Measurements from ENCODE around the gene DLX1. TPM values are rescaled to one million over a fixed set of nuclear protein-coding genes. Genes with fewer than 3 reads are reported as not detected.

Gene DLX1
- total and polyA plus RNA-seq, 9 of the 15 experiments (the other 6 are each of a cell fraction or from before 2014, with no cell fraction given) = 1.9 to 26.2 (median 9.6) TPM

DNA sequence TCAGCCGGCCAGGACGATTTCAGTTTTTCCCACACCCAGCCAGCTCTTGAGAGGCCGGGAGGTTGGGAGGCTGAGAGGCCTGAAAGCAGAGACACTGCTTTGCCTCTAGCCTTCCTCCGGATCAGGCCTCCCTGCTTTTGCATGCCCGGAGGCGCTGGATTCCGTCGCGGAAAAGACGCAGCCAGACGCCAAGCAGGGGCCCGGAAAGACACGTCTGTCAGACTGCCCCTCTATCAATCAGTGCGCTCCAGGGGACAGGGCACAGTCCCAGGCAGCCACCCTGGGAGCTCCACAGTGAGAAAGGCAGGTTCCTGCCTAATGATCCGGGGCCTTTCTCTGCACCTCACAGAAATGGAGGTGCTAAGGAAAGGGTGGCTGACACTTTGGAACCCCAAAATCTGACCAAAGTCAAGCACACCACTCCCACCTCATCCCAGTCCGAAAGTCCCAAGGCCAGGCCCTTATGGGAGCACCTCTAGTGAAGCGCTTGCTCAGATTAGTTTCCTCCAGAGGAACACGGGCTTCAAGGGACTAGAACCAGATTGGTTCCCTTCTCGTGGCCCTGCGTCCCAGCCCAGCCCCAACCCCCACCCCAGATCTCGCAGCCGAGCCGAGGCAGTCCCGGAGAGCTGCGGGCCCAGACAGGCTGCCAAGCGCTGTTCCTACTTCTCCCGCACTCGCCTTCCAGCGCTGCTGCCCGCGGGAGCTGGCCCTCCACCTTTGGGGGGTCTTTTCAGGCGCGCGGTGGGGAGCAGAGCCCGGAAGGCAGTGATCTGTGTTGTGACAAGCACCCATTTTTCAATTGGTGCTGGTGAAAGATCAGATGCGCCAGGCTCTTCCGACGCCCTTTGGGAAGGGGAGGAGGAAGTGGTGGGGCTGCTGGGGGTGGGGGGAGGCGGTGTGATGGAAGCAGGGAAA, 5.0 kb downstream of the DLX1 start:
- POLR2A ChIA-PET = interaction anchor here (0.7 to 1.7 kb wide), 3 partner anchors 9 to 339 kb away, joined by 3 read pairs; no protein-coding TSS in a partner anchor

More for the DNA sequence above, 5.0 kb downstream of the DLX1 start:
- Histone ChIP-seq H3K27me3 (ENCODE audit: control insufficient read depth in 2 of 2, insufficient read depth in 2 of 2, low read length in 2 of 2) (no peaks in the 10 kb centered on the region), H3K9me1 (ENCODE audit: control insufficient read depth, insufficient read depth, low read length) (no peaks in the 10 kb centered on the region), H3K4me2 (ENCODE audit: insufficient read depth, low read length) (no peak overlapping the region), H3K27ac (ENCODE audit: extremely low read depth, low read depth, low read length) (no peak overlapping the region), H3K9ac (ENCODE audit: insufficient read depth in 1 of 2, low read depth in 2 of 2, low read length in 2 of 2) (no peak overlapping the region), H2AFZ (ENCODE audit: low read depth, low read length) (no peak overlapping the region), H3K79me2 (ENCODE audit: control insufficient read depth, insufficient read depth, low read length) (peaks cover 8% of the 10 kb centered on the region; the same call in 2 of the 3 replicates), H3K9me3 (replicated peaks; ENCODE audit: control insufficient read depth, insufficient read depth, low read depth, low read length) (no peaks in the 10 kb centered on the region), H4K20me1 (replicated peaks; ENCODE audit: control insufficient read depth, insufficient read depth, low read length) (no peaks in the 10 kb centered on the region), H3K4me3 (no peak overlapping the region), H3K4me1 (replicated peaks in 1 of 2; ENCODE audit: control insufficient read depth in 2 of 2, insufficient read depth in 2 of 2, low read length in 2 of 2) (peaks cover 7 to 25% of the 10 kb centered on the region in 2 experiments; a peak in 3 of 5 replicates), H3K36me3 (ENCODE audit: control insufficient read depth, insufficient read depth, low read length) (peaks cover 20% of the 10 kb centered on the region; the same call in 1 of the 3 replicates)
- DNase-seq (ENCODE audit: extremely low read depth in 1 of 4, low spot score in 3 of 4) (no peak), FAIRE-seq (no peak), ATAC-seq (no peak)
- in situ Hi-C loops (cut with MboI) (no loop called here), intact Hi-C loops (cut with micrococcal nuclease) (no loop called here)
- BruUV-seq (replicated peaks) = no TSS peak
- TF ChIP-seq RBFOX2 (IDR thresholded peaks at IDR 0.05; ENCODE audit: low read depth, low read length) = peak; percentile 41; the same call in 1 of the 2 replicates
- TF ChIP-seq PURB (CRISPR knock-in tag; IDR thresholded peaks at IDR 0.05; ENCODE audit: low read depth) = no peak
- no peak for TF ChIP-seq SNIP1 (IDR thresholded peaks at IDR 0.05; ENCODE audit: low read depth)
- TF ChIP-seq POLR2G (IDR thresholded peaks at IDR 0.05; ENCODE audit: low read depth, low read length) = peak; percentile 70
- TF ChIP-seq HEY1 (CRISPR knock-in tag; IDR thresholded peaks at IDR 0.05; ENCODE audit: borderline replicate concordance) = no peak
- TF ChIP-seq SMAD2 (IDR thresholded peaks at IDR 0.05; ENCODE audit: low read depth, low read length) = no peak
- TF ChIP-seq GATA2 (CRISPR knock-in tag; IDR thresholded peaks at IDR 0.05) = no peak
- 77% methylated on average over 33 of the region's 39 CpGs for WGBS (ENCODE audit: insufficient coverage, low coverage, missing lambda C conversion rate)
- CTCF ChIA-PET (ENCODE audit: low intra/inter-chr PET ratio) = no interaction called here

All from K562 (cell line).